Measurements from ENCODE around the gene SUGCT.

The SUGCT gene

GRCh38 chr7:40763319-40764287 lies 628.8 kb downstream of the SUGCT start:
- H3K9me3 ChIP-seq (ENCODE audit: insufficient read depth, low read length) = no peaks in the 10 kb centered on the region
- no peak for TF ChIP-seq EZH2phosphoT487 (IDR thresholded peaks at IDR 0.05; ENCODE audit: low read depth)
- TF ChIP-seq CTCF (IDR thresholded peaks at IDR 0.05; ENCODE audit: low read depth, low read length) = no peak
- no peak overlapping the region for H3K4me3 ChIP-seq (ENCODE audit: low read length)
- no peaks in the 10 kb centered on the region for H3K36me3 ChIP-seq (replicated peaks; ENCODE audit: low read depth, low read length)
- no peaks in the 10 kb centered on the region for H3K4me1 ChIP-seq (ENCODE audit: low read length)
- no peak overlapping the region for H3K27ac ChIP-seq (ENCODE audit: low read length)
- H3K27me3 ChIP-seq (ENCODE audit: low read depth, low read length) = no peaks in the 10 kb centered on the region
- no peaks in the 10 kb centered on the region for H4K20me1 ChIP-seq (ENCODE audit: insufficient read depth, low read length)
- H3K4me2 ChIP-seq (ENCODE audit: low read length) = no peak overlapping the region
- H3K79me2 ChIP-seq (ENCODE audit: low read length) = no peaks in the 10 kb centered on the region
- H2AFZ ChIP-seq (ENCODE audit: low read depth, low read length) = no peak overlapping the region
- H3K9ac ChIP-seq (ENCODE audit: low read length) = no peak overlapping the region

- Histone ChIP-seq H3K4me2 (ENCODE audit: low read length) (no peak overlapping the region), H3K9me3 (ENCODE audit: insufficient read depth, low read length) (no peaks in the 10 kb centered on the region), H3K79me2 (ENCODE audit: low read length) (no peaks in the 10 kb centered on the region), H3K4me1 (ENCODE audit: low read length) (no peaks in the 10 kb centered on the region), H3K36me3 (replicated peaks; ENCODE audit: low read depth, low read length) (no peaks in the 10 kb centered on the region), H2AFZ (ENCODE audit: low read depth, low read length) (no peak overlapping the region), H3K4me3 (ENCODE audit: low read length) (no peak overlapping the region), H3K9ac (ENCODE audit: low read length) (no peak overlapping the region), H3K27ac (ENCODE audit: low read length) (no peak overlapping the region), H3K27me3 (ENCODE audit: low read depth, low read length) (no peaks in the 10 kb centered on the region), H4K20me1 (ENCODE audit: insufficient read depth, low read length) (no peaks in the 10 kb centered on the region)
- no peak for TF ChIP-seq EZH2phosphoT487 (IDR thresholded peaks at IDR 0.05; ENCODE audit: low read depth)
- TF ChIP-seq CTCF (IDR thresholded peaks at IDR 0.05; ENCODE audit: low read depth, low read length) = no peak
Measured at GRCh38 chr7:40765639-40766038, 630.8 kb downstream of the SUGCT start.

- Histone ChIP-seq H3K27me3 (ENCODE audit: low read depth, low read length) (no peaks in the 10 kb centered on the region), H3K27ac (ENCODE audit: low read length) (no peak overlapping the region)
Measured at GRCh38 chr7:40772096-40772495, 637.3 kb downstream of the SUGCT start.

More at GRCh38 chr7:40772096-40772495, 637.3 kb downstream of the SUGCT start:
- no peaks in the 10 kb centered on the region for H3K79me2 ChIP-seq (ENCODE audit: low read length)
- no peak for TF ChIP-seq CTCF (IDR thresholded peaks at IDR 0.05; ENCODE audit: low read depth, low read length)
- TF ChIP-seq EZH2phosphoT487 (IDR thresholded peaks at IDR 0.05; ENCODE audit: low read depth) = no peak
- no peaks in the 10 kb centered on the region for H3K36me3 ChIP-seq (replicated peaks; ENCODE audit: low read depth, low read length)
- no peak overlapping the region for H3K4me3 ChIP-seq (ENCODE audit: low read length)
- H4K20me1 ChIP-seq (ENCODE audit: insufficient read depth, low read length) = no peaks in the 10 kb centered on the region
- no peak overlapping the region for H2AFZ ChIP-seq (ENCODE audit: low read depth, low read length)
- H3K4me1 ChIP-seq (ENCODE audit: low read length) = no peaks in the 10 kb centered on the region
- H3K9me3 ChIP-seq (ENCODE audit: insufficient read depth, low read length) = no peaks in the 10 kb centered on the region
- no peak overlapping the region for H3K9ac ChIP-seq (ENCODE audit: low read length)
- H3K4me2 ChIP-seq (ENCODE audit: low read length) = no peak overlapping the region
